ENCODE data around the gene SLC39A13. TPM values are rescaled to one million over a fixed set of nuclear protein-coding genes. Genes with fewer than 3 reads are reported as not detected.

Gene SLC39A13
- polyA plus RNA-seq (2012; ENCODE audit: insufficient read depth, insufficient read length) = 21.0 TPM

GRCh38 chr11:47407746-47408590, at the start of gene SLC39A13:
TSS of gene SLC39A13 (plus strand) at chr11:47408590. CDS start at chr11:47410095, 1,505 bp downstream.
- peak within 1 kb of the TSS; percentile 82 for H3K4me3 ChIP-seq (ENCODE audit: low read length)
- DNase-seq (ENCODE audit: low read depth, low spot score) = peak; percentile 79

GRCh38 chr11:47358731-47359051, 49.7 kb upstream of the SLC39A13 start:
- DNase-seq (ENCODE audit: low read depth, low spot score) = no peak
- no peak overlapping the region for H3K4me3 ChIP-seq (ENCODE audit: low read length)

GRCh38 chr11:47359162-47359561, 49.2 kb upstream of the SLC39A13 start:
- DNase-seq (ENCODE audit: low read depth, low spot score) = no peak
- no peak overlapping the region for H3K4me3 ChIP-seq (ENCODE audit: low read length)

- H3K4me3 ChIP-seq (ENCODE audit: low read length) = no peak overlapping the region
- peak; percentile 58 for DNase-seq (ENCODE audit: low read depth, low spot score)
Observed at GRCh38 chr11:47359586-47359985, 48.8 kb upstream of the SLC39A13 start.

GRCh38 chr11:47360341-47360740, 48.0 kb upstream of the SLC39A13 start:
- H3K4me3 ChIP-seq (ENCODE audit: low read length) = no peak overlapping the region
- DNase-seq (ENCODE audit: low read depth, low spot score) = no peak

GRCh38 chr11:47361419-47361818, 47.0 kb upstream of the SLC39A13 start:
- no peak for DNase-seq (ENCODE audit: low read depth, low spot score)

GRCh38 chr11:47366020-47366490, 42.3 kb upstream of the SLC39A13 start:
- DNase-seq (ENCODE audit: low read depth, low spot score) = no peak
- no peak overlapping the region for H3K4me3 ChIP-seq (ENCODE audit: low read length)

More at GRCh38 chr11:47361419-47361818, 47.0 kb upstream of the SLC39A13 start:
- H3K4me3 ChIP-seq (ENCODE audit: low read length) = no peak overlapping the region

- DNase-seq (ENCODE audit: low read depth, low spot score) = no peak
Observed at GRCh38 chr11:47369676-47370075, 38.7 kb upstream of the SLC39A13 start.

GRCh38 chr11:47372422-47372821, 36.0 kb upstream of the SLC39A13 start:
- DNase-seq (ENCODE audit: low read depth, low spot score) = no peak

More at GRCh38 chr11:47369676-47370075, 38.7 kb upstream of the SLC39A13 start:
- no peak overlapping the region for H3K4me3 ChIP-seq (ENCODE audit: low read length)

GRCh38 chr11:47373876-47374719, 34.3 kb upstream of the SLC39A13 start:
- DNase-seq (ENCODE audit: low read depth, low spot score) = peak; percentile 46
- no peak overlapping the region for H3K4me3 ChIP-seq (ENCODE audit: low read length)

More at GRCh38 chr11:47372422-47372821, 36.0 kb upstream of the SLC39A13 start:
- H3K4me3 ChIP-seq (ENCODE audit: low read length) = no peak overlapping the region

- no peak for DNase-seq (ENCODE audit: low read depth, low spot score)
- H3K4me3 ChIP-seq (ENCODE audit: low read length) = no peak overlapping the region
Observed at GRCh38 chr11:47374720-47375019, 33.7 kb upstream of the SLC39A13 start.

- H3K4me3 ChIP-seq (ENCODE audit: low read length) = no peak overlapping the region
- no peak for DNase-seq (ENCODE audit: low read depth, low spot score)
Observed at GRCh38 chr11:47375020-47375419, 33.4 kb upstream of the SLC39A13 start.

GRCh38 chr11:47375546-47376085, 32.8 kb upstream of the SLC39A13 start:
- DNase-seq (ENCODE audit: low read depth, low spot score) = no peak

GRCh38 chr11:47376107-47376524, 32.3 kb upstream of the SLC39A13 start:
- DNase-seq (ENCODE audit: low read depth, low spot score) = no peak
- no peak overlapping the region for H3K4me3 ChIP-seq (ENCODE audit: low read length)

More at GRCh38 chr11:47375546-47376085, 32.8 kb upstream of the SLC39A13 start:
- no peak overlapping the region for H3K4me3 ChIP-seq (ENCODE audit: low read length)

GRCh38 chr11:47376525-47377371, 31.6 kb upstream of the SLC39A13 start:
- DNase-seq (ENCODE audit: low read depth, low spot score) = no peak
- no peak overlapping the region for H3K4me3 ChIP-seq (ENCODE audit: low read length)

- no peak for DNase-seq (ENCODE audit: low read depth, low spot score)
- no peak overlapping the region for H3K4me3 ChIP-seq (ENCODE audit: low read length)
Observed at GRCh38 chr11:47377571-47378009, 30.8 kb upstream of the SLC39A13 start.

GRCh38 chr11:47378010-47378835, 30.2 kb upstream of the SLC39A13 start, which contains the start of gene SPI1:
TSS of gene SPI1 (minus strand) at chr11:47378547. CDS start at chr11:47378353, 194 bp downstream.
- DNase-seq (ENCODE audit: low read depth, low spot score) = no peak
- no peak within 1 kb of the TSS for H3K4me3 ChIP-seq (ENCODE audit: low read length)

GRCh38 chr11:47378836-47379170, 29.6 kb upstream of the SLC39A13 start:
- no peak overlapping the region for H3K4me3 ChIP-seq (ENCODE audit: low read length)
- no peak for DNase-seq (ENCODE audit: low read depth, low spot score)
